ENCODE measurements around the gene GABRG3. TPM values are rescaled to one million over a fixed set of nuclear protein-coding genes. Genes with fewer than 3 reads are reported as not detected.

Gene GABRG3
- total RNA-seq, 3 donors from 2014 or later (not counting 1 experiment from before 2014, with no cell fraction given) = not detected

GRCh38 chr15:27382361-27383025 lies 411.5 kb downstream of the GABRG3 start:
- no peak for DNase-seq
- no peaks in the 10 kb centered on the region for H3K4me1 ChIP-seq (ENCODE audit: control insufficient read depth, insufficient read depth, low read length)
- no peak overlapping the region for H3K27ac ChIP-seq (ENCODE audit: low read length)
- H3K36me3 ChIP-seq (ENCODE audit: control insufficient read depth, insufficient read depth, low read length) = no peaks in the 10 kb centered on the region
- Mint-ChIP-seq H3K27ac (no peak overlapping the region), H3K4me1 (no peaks in the 10 kb centered on the region), H3K27me3 (ENCODE audit: low read depth in 2 of 2) (no peaks in the 10 kb centered on the region), H3K36me3 (peaks cover 12% of the 10 kb centered on the region), H3K4me3 (no peak overlapping the region), H3K9me3 (peaks cover 16 to 22% of the 10 kb centered on the region in 2 donors)
- H3K27me3 ChIP-seq (ENCODE audit: control insufficient read depth, insufficient read depth, low read length) = no peaks in the 10 kb centered on the region
- TF ChIP-seq, protein P1, sequence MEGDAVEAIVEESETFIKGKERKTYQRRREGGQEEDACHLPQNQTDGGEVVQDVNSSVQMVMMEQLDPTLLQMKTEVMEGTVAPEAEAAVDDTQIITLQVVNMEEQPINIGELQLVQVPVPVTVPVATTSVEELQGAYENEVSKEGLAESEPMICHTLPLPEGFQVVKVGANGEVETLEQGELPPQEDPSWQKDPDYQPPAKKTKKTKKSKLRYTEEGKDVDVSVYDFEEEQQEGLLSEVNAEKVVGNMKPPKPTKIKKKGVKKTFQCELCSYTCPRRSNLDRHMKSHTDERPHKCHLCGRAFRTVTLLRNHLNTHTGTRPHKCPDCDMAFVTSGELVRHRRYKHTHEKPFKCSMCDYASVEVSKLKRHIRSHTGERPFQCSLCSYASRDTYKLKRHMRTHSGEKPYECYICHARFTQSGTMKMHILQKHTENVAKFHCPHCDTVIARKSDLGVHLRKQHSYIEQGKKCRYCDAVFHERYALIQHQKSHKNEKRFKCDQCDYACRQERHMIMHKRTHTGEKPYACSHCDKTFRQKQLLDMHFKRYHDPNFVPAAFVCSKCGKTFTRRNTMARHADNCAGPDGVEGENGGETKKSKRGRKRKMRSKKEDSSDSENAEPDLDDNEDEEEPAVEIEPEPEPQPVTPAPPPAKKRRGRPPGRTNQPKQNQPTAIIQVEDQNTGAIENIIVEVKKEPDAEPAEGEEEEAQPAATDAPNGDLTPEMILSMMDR (IDR thresholded peaks at IDR 0.05) = no peak
- intact Hi-C loops (cut with micrococcal nuclease) = no loop called here
- no peaks in the 10 kb centered on the region for H3K9me3 ChIP-seq (ENCODE audit: control insufficient read depth, insufficient read depth, low read length)
- H3K4me3 ChIP-seq (ENCODE audit: low read length) = no peak overlapping the region
- no peak for ATAC-seq
- WGBS (ENCODE audit: insufficient coverage) = 71% methylated on average over 8 of the region's 8 CpGs

- WGBS (ENCODE audit: insufficient coverage) = 86% methylated on average over 1 of the region's 4 CpGs
- ATAC-seq (no peak), DNase-seq (no peak)
- Mint-ChIP-seq H3K4me3 (no peak overlapping the region), H3K27ac (no peak overlapping the region), H3K36me3 (peaks cover 12% of the 10 kb centered on the region), H3K4me1 (no peaks in the 10 kb centered on the region), H3K27me3 (ENCODE audit: low read depth in 2 of 2) (no peaks in the 10 kb centered on the region), H3K9me3 (peaks cover 18 to 25% of the 10 kb centered on the region in 2 donors)
- H3K4me1 ChIP-seq (ENCODE audit: control insufficient read depth, insufficient read depth, low read length) = no peaks in the 10 kb centered on the region
- no peaks in the 10 kb centered on the region for H3K27me3 ChIP-seq (ENCODE audit: control insufficient read depth, insufficient read depth, low read length)
- intact Hi-C loops (cut with micrococcal nuclease) = no loop called here
- TF ChIP-seq, protein P1 (IDR thresholded peaks at IDR 0.05) = no peak
- H3K4me3 ChIP-seq (ENCODE audit: low read length) = no peak overlapping the region
- H3K36me3 ChIP-seq (ENCODE audit: control insufficient read depth, insufficient read depth, low read length) = no peaks in the 10 kb centered on the region
- H3K27ac ChIP-seq (ENCODE audit: low read length) = no peak overlapping the region
- no peaks in the 10 kb centered on the region for H3K9me3 ChIP-seq (ENCODE audit: control insufficient read depth, insufficient read depth, low read length)
Observed at GRCh38 chr15:27383726-27384125, 412.7 kb downstream of the GABRG3 start.

- intact Hi-C loops (cut with micrococcal nuclease) = no loop called here
- WGBS (ENCODE audit: insufficient coverage) = 88% methylated on average over 3 of the region's 3 CpGs
- TF ChIP-seq, protein P1 (IDR thresholded peaks at IDR 0.05) = no peak
Observed at GRCh38 chr15:27392163-27392562, 421.2 kb downstream of the GABRG3 start.

DNA sequence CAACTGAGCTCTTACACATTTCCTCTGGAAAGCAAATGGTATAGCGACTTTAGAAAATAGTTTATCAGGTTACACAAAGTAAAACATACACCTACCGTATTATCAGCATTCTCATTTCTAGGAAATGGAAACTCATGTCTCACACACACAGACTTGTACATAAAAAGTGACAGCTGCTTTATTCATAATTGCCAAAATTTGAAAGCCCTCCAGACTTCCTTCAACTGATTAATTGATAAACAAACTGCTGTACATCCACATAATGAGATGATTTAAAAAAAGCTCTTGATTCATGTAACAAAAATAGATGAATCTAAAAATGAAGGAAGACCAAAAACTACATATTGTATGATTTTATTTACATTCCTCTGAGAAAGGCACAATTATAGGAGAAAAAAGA lies 425.5 kb downstream of the GABRG3 start:
- no peak for ATAC-seq
- H3K4me1 ChIP-seq (ENCODE audit: control insufficient read depth, insufficient read depth, low read length) = no peaks in the 10 kb centered on the region
- no peaks in the 10 kb centered on the region for H3K27me3 ChIP-seq (ENCODE audit: control insufficient read depth, insufficient read depth, low read length)
- 85% methylated on average over 2 of the region's 2 CpGs for whole genome bisulfite sequencing (ENCODE audit: insufficient coverage)
- TF ChIP-seq, protein P1 (IDR thresholded peaks at IDR 0.05) = no peak
- no peak for DNase-seq
- Mint-ChIP-seq H3K27ac (no peak overlapping the region), H3K36me3 (peaks cover 4% of the 10 kb centered on the region), H3K27me3 (ENCODE audit: low read depth in 2 of 2) (no peaks in the 10 kb centered on the region), H3K9me3 (peaks cover 13 to 17% of the 10 kb centered on the region in 2 donors), H3K4me1 (no peaks in the 10 kb centered on the region), H3K4me3 (no peak overlapping the region)
- no peak overlapping the region for H3K27ac ChIP-seq (ENCODE audit: low read length)
- no peak overlapping the region for H3K4me3 ChIP-seq (ENCODE audit: low read length)
- H3K36me3 ChIP-seq (ENCODE audit: control insufficient read depth, insufficient read depth, low read length) = no peaks in the 10 kb centered on the region
- no peaks in the 10 kb centered on the region for H3K9me3 ChIP-seq (ENCODE audit: control insufficient read depth, insufficient read depth, low read length)
- intact Hi-C loops (cut with micrococcal nuclease) = no loop called here

More at GRCh38 chr15:27392163-27392562, 421.2 kb downstream of the GABRG3 start:
- no peaks in the 10 kb centered on the region for H3K27me3 ChIP-seq (ENCODE audit: control insufficient read depth, insufficient read depth, low read length)
- no peaks in the 10 kb centered on the region for H3K36me3 ChIP-seq (ENCODE audit: control insufficient read depth, insufficient read depth, low read length)
- H3K9me3 ChIP-seq (ENCODE audit: control insufficient read depth, insufficient read depth, low read length) = peaks cover 3% of the 10 kb centered on the region
- Mint-ChIP-seq H3K36me3 (no peaks in the 10 kb centered on the region), H3K27me3 (ENCODE audit: low read depth in 2 of 2) (no peaks in the 10 kb centered on the region), H3K4me3 (no peak overlapping the region), H3K27ac (no peak overlapping the region), H3K4me1 (no peaks in the 10 kb centered on the region), H3K9me3 (peaks cover 9 to 14% of the 10 kb centered on the region in 2 donors)
- DNase-seq (no peak), ATAC-seq (no peak)
- no peaks in the 10 kb centered on the region for H3K4me1 ChIP-seq (ENCODE audit: control insufficient read depth, insufficient read depth, low read length)
- H3K27ac ChIP-seq (ENCODE audit: low read length) = no peak overlapping the region
- no peak overlapping the region for H3K4me3 ChIP-seq (ENCODE audit: low read length)
